GM19239 (cell line): ENCODE data around the gene MROH8.
"Not testable (repeated sequence)": the region's sequence is repeated elsewhere in the genome, so short reads cannot be mapped to it uniquely, and the experiment has no call there.

Experiments used
- DNase-seq: peaks from one replicate; pipeline ENCODE4 v3.0.0; 2011; ENCODE audit warnings: low spot score; ENCODE audit not compliant: insufficient read length
- FAIRE-seq: peaks from 2 replicates; lab custom pipeline; 2011; peaks lifted over from hg19 to GRCh38; lab: Jason Lieb, UNC

The MROH8 gene

DNA sequence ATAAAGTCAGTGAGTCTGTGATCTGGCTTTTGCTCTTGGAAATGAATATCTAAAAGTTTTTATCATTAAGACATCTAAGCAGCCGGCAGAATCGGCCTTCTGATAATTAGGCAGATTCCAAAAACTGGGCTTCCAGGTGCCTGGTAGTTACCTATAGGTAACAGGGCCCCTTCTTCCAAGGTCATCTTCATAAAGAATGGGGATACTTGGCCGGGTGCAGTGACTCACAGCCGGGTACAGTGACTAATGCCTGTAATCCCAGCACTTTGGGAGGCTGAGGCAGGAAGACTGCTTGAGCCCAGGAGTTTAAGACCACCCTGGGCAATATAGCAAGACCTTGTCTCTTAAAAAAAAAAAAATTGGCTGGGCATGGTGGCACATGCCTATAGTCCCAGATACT is 70.7 kb downstream of the MROH8 start:
- FAIRE-seq (no peak), DNase-seq (no peak)

DNA sequence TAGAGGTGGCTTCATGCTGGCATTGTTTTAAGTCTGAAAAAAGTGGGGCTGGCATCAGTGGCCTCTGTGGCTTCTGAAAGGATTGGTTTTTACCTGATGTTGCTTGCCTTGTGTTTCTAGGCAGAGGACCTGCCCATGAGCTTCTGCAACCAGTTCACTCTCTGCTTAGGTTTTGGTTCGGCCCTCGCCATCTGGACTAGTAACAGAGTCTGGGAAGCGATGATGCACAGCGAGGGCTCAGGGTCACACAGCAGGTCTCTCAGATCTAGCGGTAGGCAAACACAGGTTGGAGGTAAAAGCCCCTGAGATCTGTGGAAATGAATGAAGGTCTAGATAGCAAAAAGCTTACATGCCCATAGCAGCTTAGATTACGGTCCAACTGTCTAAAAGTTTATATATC is 76.8 kb downstream of the MROH8 start:
- no peak for DNase-seq
- no peak for FAIRE-seq

DNA sequence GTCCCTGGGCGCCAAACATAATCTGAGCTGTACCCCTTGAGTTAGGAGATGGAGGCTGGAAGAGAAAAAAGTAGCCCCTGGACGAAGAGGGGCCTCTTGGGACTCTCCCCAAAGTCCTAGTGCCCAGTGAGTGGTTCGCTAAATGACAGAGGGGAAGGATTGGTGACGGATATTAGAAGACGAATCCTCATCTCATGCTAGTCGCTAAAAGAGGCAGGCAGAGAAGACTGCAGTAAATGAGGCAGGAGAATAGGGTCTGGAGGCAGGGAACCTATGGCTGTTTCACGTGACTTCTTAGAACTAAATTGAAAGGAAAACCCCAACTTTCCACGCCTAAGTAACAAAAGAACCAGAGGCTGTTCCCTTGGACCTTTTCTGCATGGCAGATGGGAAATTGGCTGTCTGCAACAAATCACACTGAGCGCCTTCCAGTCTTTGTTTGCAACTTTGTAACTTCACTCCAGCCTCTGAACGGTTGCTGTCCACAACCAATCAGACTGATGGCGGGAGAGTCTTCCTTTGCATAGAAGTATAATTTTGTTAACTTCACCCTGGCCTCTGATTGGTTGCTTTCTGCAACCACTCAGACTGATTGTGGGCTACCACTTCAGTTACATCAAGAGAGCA is 82.8 kb downstream of the MROH8 start:
- FAIRE-seq (no peak), DNase-seq (no peak)

DNA sequence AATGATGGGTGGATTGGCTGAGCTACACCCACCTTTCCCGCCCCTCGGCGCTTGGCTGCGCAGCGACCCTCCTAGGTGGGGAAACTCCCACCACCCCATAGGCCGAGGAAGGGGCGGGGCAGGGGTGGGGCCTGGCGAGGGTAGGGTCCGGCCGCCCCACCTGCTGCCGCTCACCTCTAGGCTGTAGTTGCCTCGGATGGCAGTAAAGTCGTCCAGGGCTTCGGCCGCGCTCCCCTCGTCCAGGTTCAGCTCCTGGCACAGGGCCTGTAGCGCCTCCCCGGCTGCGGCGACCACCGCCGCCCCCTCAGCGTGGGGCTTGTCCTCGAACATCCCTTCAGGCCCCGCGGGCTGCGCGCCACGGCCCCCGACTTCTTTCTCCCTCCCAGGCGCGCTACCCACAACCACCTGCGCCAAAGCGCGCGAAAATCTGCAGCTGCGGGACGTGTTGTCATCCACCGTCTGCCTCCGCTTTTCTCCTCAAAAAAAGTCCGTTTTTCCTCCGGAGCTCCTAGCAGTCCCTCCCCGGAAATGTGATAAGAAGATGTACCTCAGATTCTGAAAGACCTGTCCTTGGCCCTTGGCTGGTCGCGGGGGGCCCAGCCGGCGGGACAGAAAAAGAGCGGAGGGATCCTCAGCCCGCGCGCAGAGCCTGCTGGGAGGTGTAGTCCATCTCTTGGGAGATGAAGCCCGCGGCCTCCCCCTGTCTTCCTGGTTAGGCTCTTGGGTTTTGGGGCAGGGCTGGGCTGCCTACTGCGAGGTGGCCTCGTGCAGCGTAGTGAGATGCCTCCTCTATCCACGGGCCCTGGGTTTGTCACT is 83.5 kb downstream of the MROH8 start, which contains the start of gene RBL1:
Gene RBL1 (minus strand): TSS at position 399 of the 816 bp plus-strand sequence. CDS start 69 bp downstream, at position 330.
- peak; percentile 75 for FAIRE-seq

GRCh38 chr20:37095108-37095598 is 84.2 kb downstream of the MROH8 start:
- DNase-seq, result peak; percentile 9
- no peak for FAIRE-seq

More for the DNA sequence above, 83.5 kb downstream of the MROH8 start, which contains the start of gene RBL1:
- DNase-seq, result peak; percentile 64

DNA sequence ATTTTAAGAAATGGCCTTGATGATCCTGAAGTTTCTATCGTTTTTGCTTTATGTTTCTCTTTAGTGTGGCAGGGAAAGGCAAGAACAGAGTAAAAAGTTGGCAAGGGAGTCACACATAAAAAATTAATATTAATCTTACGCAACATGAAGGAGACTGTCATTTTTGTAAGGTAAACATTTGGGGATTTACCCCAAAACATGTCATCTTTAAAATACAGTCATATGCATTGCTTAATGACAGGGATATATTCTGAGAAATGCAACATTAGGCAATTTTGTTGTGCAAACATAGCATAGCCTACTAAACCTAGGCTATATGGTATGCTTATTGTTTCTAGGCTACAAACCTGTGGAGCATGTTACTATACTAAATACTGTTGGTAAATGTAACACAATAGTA is 88.9 kb downstream of the MROH8 start:
- DNase-seq (no peak), FAIRE-seq (no peak)

GRCh38 chr20:37081717-37082289 is 97.5 kb downstream of the MROH8 start:
- FAIRE-seq (peak; percentile 85), DNase-seq (peak; percentile 15)

- FAIRE-seq, result no peak
- no peak for DNase-seq
Observed at GRCh38 chr20:37077009-37077408, 102.3 kb downstream of the MROH8 start.

- FAIRE-seq (no peak), DNase-seq (no peak)
Observed at GRCh38 chr20:37075932-37076685, 103.2 kb downstream of the MROH8 start.

DNA sequence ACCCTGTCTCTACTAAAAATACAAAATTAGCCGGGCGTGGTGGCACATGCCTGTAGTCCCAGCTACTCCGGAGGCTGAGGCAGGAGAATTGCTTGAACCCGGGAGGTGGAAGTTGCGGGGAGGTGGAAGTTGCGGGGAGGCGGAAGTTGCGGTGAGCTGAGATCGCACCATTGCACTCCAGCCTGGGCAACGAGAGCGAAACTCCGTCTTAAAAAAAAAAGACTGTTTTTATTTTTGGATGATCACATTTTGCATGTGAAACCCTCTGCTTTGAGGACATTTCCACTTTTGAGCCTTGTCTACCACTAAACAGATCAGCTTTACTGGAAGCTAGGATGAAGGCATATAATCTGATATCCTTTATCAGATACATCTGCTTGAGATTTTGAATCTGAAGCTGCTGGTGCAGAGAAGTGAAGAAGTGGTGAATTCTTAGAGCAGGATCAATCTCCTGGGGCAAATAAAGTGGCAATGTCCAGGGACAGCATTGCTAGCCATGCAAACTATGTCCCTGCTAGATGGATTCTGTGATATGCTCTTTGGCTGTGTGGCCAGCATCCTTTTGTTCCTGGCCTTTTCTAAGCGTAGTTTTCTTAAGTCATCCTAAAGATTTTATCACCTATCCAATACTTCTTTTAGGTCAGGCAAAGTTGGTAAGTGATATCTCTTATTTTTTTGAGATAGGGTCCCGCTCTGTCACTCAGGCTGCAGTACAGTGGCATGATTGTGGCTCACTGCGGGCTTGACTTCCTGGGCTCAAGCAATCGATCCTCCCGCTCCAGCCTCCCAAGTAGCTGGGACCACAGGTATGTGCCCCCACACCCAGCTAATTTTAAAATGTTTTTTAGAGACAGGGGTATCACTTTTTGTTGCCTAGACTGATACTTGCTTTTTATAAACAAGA is 106.8 kb downstream of the MROH8 start:
- DNase-seq (peak; percentile 8), FAIRE-seq (no peak)

DNA sequence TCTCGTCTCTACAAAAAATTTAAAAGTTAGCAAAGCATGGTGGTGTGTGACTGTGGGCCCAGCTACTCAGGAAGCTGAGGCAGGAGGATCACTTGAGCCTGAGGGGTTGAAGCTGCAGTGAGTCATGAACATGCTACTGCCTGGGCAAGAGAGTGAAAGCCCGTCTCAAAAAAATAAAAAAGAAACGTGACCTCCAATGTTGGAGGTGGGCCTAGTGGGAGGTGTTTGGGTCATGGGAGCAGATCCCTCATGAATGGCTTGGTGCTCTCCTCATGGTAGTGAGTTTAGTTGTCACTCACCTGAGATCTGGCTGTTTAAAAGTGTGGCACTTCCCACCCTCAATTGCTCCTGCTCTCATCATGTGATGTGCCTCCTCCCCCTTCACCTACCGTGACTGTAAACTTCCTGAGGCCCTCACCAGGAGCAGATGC is 107.9 kb downstream of the MROH8 start:
- DNase-seq (no peak), FAIRE-seq (no peak)

GRCh38 chr20:37069563-37069962 is 109.8 kb downstream of the MROH8 start:
- FAIRE-seq, DNase-seq: not testable (repeated sequence)

DNA sequence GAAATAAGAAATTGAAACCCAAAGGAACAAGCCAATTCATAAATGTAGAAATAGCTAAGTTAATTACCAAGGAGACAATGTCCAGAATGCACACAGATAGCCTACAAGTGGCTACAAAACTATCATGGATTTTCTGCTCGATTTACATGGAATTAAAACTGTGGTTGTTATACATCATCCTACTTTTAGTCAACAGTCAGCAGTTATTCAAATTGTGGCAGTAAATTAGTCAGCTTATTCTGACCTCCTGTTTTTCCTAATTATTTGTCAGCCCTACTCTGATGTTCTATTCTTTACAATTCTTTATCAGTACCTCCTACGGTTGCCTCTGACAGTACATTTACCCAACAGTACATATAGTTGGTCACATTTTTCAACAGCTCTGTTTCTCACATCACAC is 113.2 kb downstream of the MROH8 start:
- FAIRE-seq (no peak), DNase-seq (no peak)

DNA sequence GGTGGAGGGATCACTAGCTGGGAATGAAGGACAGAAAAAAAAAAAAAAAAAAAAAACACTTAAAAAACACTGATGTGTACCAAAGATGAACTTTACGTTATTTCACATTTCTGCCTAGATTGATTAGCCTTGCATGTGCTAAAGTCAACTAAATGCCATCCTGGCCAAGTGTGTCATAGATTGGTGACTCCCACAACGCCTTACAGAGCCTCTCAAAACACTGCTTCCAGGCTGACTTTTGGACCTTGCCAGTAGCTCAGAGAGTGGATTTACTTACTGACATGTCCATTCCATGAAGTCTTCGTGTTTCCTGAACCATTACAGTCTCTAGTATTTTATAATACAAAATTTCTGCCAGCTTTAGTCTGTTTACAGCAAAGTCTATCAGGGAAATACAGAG is 124.1 kb downstream of the MROH8 start:
- FAIRE-seq (no peak), DNase-seq (no peak)

DNA sequence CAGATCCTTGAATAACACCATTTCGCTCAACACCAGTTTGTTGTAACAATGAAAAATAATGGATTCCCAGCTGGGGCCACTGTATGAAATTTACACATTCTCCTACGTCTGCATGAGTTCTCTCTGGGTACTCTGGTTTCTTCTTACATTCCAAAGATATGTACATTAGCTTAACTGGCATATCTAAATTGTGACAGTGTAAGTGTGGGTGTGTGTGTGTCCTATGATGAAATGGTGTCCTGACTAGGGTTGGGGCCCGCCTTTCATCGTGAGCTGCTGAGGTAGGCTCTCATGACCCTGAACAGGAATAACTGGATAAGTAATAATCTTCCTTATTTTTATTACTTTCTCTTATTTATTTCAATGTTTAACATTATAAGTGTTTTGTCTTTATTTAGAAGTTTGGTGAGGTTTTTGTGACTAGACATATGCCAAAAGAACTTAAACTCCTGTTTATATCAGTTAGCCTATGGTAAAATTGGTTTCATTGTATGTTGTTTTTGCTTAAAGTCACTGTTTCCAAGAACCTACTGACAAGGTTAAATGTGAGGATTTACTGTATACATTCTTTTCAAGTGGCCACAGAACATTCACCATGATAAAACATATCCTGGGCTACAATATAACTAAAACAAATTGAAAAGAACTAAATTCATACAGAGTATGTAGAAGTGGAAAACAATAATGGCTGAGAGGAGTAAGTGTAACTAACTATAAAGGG is 126.0 kb downstream of the MROH8 start:
- DNase-seq (no peak), FAIRE-seq (no peak)
